Measurements from ENCODE around the gene ABTB1.

Gene ABTB1

GRCh38 chr3:127676921-127677351 is 4.2 kb downstream of the ABTB1 start:
- Histone ChIP-seq H3K4me3 (ENCODE audit: low read depth, low read length) (no peak overlapping the region), H3K9me3 (ENCODE audit: control insufficient read depth, insufficient read depth, low read depth, low read length) (no peaks in the 10 kb centered on the region), H3K36me3 (ENCODE audit: control insufficient read depth in 2 of 2, insufficient read depth in 1 of 2, low read length in 2 of 2) (peaks cover 0 to 18% of the 10 kb centered on the region in 2 experiments; a peak in 1 of 3 replicates), H3K27ac (ENCODE audit: extremely low read depth, low read depth, low read length) (no peak overlapping the region), H3K4me1 (ENCODE audit: control insufficient read depth, insufficient read depth, low read length) (no peaks in the 10 kb centered on the region)
- ChIA-PET POLR2A (no interaction called here), CTCF (no interaction called here)
- TF ChIP-seq ZNF48 (tag by site-specific recombination; IDR thresholded peaks at IDR 0.05) (no peak), ZNF76 (tag by site-specific recombination; IDR thresholded peaks at IDR 0.05; ENCODE audit: borderline replicate concordance, low read depth) (no peak), ZEB2 (tag by site-specific recombination; IDR thresholded peaks at IDR 0.05) (no peak), ZNF776 (tag by site-specific recombination; IDR thresholded peaks at IDR 0.05; ENCODE audit: borderline replicate concordance) (no peak), ZNF473 (tag by site-specific recombination; IDR thresholded peaks at IDR 0.05) (no peak), ZBTB8A (tag by site-specific recombination; IDR thresholded peaks at IDR 0.05) (no peak), GLIS2 (tag by site-specific recombination; IDR thresholded peaks at IDR 0.05) (no peak), ZNF175 (tag by site-specific recombination; IDR thresholded peaks at IDR 0.05) (no peak), ZNF19 (tag by site-specific recombination; IDR thresholded peaks at IDR 0.05; ENCODE audit: low read depth) (no peak), ZNF324 (tag by site-specific recombination; IDR thresholded peaks at IDR 0.05) (no peak), ZNF184 (tag by site-specific recombination; IDR thresholded peaks at IDR 0.05) (no peak), ZFP3 (tag by site-specific recombination; IDR thresholded peaks at IDR 0.05; ENCODE audit: low read depth) (no peak), ZBTB7A (tag by site-specific recombination; IDR thresholded peaks at IDR 0.05; ENCODE audit: low read depth) (no peak)
- TF ChIP-seq, protein P1, sequence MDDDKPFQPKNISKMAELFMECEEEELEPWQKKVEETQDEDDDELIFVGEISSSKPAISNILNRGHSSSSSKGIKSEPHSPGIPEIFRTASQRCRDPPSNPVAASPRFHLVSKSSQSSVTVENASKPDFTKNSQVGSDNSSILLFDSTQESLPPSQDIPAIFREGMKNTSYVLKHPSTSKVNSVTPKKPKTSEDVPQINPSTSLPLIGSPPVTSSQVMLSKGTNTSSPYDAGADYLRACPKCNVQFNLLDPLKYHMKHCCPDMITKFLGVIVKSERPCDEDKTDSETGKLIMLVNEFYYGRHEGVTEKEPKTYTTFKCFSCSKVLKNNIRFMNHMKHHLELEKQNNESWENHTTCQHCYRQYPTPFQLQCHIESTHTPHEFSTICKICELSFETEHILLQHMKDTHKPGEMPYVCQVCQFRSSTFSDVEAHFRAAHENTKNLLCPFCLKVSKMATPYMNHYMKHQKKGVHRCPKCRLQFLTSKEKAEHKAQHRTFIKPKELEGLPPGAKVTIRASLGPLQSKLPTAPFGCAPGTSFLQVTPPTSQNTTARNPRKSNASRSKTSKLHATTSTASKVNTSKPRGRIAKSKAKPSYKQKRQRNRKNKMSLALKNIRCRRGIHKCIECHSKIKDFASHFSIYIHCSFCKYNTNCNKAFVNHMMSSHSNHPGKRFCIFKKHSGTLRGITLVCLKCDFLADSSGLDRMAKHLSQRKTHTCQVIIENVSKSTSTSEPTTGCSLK (tag by site-specific recombination; IDR thresholded peaks at IDR 0.05) = no peak
- TF ChIP-seq, protein P2, sequence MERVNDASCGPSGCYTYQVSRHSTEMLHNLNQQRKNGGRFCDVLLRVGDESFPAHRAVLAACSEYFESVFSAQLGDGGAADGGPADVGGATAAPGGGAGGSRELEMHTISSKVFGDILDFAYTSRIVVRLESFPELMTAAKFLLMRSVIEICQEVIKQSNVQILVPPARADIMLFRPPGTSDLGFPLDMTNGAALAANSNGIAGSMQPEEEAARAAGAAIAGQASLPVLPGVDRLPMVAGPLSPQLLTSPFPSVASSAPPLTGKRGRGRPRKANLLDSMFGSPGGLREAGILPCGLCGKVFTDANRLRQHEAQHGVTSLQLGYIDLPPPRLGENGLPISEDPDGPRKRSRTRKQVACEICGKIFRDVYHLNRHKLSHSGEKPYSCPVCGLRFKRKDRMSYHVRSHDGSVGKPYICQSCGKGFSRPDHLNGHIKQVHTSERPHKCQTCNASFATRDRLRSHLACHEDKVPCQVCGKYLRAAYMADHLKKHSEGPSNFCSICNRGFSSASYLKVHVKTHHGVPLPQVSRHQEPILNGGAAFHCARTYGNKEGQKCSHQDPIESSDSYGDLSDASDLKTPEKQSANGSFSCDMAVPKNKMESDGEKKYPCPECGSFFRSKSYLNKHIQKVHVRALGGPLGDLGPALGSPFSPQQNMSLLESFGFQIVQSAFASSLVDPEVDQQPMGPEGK (tag by site-specific recombination; IDR thresholded peaks at IDR 0.05) = no peak
- TF ChIP-seq, protein P3, sequence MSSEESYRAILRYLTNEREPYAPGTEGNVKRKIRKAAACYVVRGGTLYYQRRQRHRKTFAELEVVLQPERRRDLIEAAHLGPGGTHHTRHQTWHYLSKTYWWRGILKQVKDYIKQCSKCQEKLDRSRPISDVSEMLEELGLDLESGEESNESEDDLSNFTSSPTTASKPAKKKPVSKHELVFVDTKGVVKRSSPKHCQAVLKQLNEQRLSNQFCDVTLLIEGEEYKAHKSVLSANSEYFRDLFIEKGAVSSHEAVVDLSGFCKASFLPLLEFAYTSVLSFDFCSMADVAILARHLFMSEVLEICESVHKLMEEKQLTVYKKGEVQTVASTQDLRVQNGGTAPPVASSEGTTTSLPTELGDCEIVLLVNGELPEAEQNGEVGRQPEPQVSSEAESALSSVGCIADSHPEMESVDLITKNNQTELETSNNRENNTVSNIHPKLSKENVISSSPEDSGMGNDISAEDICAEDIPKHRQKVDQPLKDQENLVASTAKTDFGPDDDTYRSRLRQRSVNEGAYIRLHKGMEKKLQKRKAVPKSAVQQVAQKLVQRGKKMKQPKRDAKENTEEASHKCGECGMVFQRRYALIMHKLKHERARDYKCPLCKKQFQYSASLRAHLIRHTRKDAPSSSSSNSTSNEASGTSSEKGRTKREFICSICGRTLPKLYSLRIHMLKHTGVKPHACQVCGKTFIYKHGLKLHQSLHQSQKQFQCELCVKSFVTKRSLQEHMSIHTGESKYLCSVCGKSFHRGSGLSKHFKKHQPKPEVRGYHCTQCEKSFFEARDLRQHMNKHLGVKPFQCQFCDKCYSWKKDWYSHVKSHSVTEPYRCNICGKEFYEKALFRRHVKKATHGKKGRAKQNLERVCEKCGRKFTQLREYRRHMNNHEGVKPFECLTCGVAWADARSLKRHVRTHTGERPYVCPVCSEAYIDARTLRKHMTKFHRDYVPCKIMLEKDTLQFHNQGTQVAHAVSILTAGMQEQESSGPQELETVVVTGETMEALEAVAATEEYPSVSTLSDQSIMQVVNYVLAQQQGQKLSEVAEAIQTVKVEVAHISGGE (tag by site-specific recombination; conservative IDR thresholded peaks at IDR 0.05; ENCODE audit: low read depth) = no peak

DNA sequence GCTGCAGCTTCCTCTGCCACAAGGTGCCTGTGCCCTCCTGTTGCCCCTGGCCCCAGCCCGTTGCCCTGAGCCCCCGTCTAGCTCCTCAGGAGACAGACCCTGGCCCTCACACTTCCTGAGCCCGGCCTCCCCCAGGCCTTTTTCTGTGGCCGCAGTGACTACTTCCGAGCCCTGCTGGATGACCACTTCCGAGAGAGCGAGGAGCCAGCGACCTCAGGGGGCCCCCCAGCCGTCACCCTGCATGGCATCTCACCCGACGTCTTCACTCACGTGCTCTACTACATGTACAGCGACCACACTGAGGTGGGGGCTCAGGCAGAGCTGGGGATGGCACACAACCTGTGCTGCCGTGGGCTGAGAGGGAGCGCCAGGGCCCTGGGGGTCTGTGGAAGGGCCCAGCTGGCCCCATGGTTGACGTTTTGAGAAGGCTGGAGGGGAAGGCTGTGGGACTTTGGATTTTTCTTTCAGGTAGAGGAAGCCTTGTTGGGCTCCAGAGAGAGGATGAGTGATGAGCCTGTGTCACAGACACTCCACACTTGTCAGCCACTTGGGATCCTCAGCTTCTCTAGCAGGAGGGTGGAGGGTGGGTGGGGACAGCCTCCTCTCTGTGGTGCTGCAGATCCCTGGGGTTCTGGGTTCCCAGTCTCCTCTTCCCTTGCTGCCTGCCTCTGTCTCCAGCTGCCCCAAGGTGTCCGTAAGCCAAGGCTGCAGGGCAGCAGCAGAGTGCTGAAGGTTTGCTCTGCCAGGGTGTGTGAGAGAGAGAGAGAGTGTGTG is 5.0 kb downstream of the ABTB1 start:
- no peaks in the 10 kb centered on the region for H3K9me3 ChIP-seq (ENCODE audit: control insufficient read depth, insufficient read depth, low read depth, low read length)
- no peaks in the 10 kb centered on the region for H3K4me1 ChIP-seq (ENCODE audit: control insufficient read depth, insufficient read depth, low read length)
- H3K36me3 ChIP-seq (ENCODE audit: control insufficient read depth in 2 of 2, insufficient read depth in 1 of 2, low read length in 2 of 2) = peaks cover 0 to 18% of the 10 kb centered on the region in 2 experiments; a peak in 1 of 3 replicates
- no peak overlapping the region for H3K27ac ChIP-seq (ENCODE audit: extremely low read depth, low read depth, low read length)
- TF ChIP-seq ZNF621 (tag by site-specific recombination; IDR thresholded peaks at IDR 0.05) (no peak), ZNF239 (tag by site-specific recombination; IDR thresholded peaks at IDR 0.05) (no peak), ZNF114 (tag by site-specific recombination; IDR thresholded peaks at IDR 0.05) (no peak), ZNF184 (tag by site-specific recombination; IDR thresholded peaks at IDR 0.05) (no peak), ZNF626 (tag by site-specific recombination; IDR thresholded peaks at IDR 0.05) (no peak), KLF1 (tag by site-specific recombination; IDR thresholded peaks at IDR 0.05) (no peak), ZNF433 (tag by site-specific recombination; IDR thresholded peaks at IDR 0.05; ENCODE audit: low read depth) (no peak)
- POLR2A ChIA-PET = no interaction called here
- CTCF ChIA-PET = interaction anchor here (1.0 kb wide), 1 partner anchor 30 kb away, joined by 3 read pairs; no protein-coding TSS in a partner anchor
- H3K4me3 ChIP-seq (ENCODE audit: low read depth, low read length) = no peak overlapping the region

All from HEK293 (cell line).